MCF 10A (cell line): ENCODE measurements around the gene ABCB4. TPM values are rescaled to one million over a fixed set of nuclear protein-coding genes. Genes with fewer than 3 reads are reported as not detected.

Experiments
- BruUV-seq: library from RNA; stranded (reverse); fragments of 400-500 nt; replicated peaks from 2 replicates; lab custom pipeline; 2021; lab: Mats Ljungman, UMichigan
- CTCF ChIA-PET: fragments of 300-600 bp; sonication (Branson Sonifier 250); formaldehyde crosslinking; extraction: SDS; loops from one replicate; lab custom pipeline; 2021; ENCODE audit warnings: antibody characterized with exemption, inconsistent platforms; lab: Yijun Ruan, JAX
- POLR2A ChIA-PET: fragments of 300-600, 350-650 bp; sonication (Branson Sonifier 250); formaldehyde crosslinking; extraction: SDS; loops from one replicate; lab custom pipeline; 2020; ENCODE audit warnings: antibody characterized with exemption, inconsistent platforms; lab: Yijun Ruan, JAX
- DNase-seq: peaks from one replicate; pipeline ENCODE4 v3.0.0-alpha.2; 2018; ENCODE audit not compliant: unreplicated experiment
- H3K27ac Mint-ChIP-seq: one replicate; pipeline ENCODE4 v1.8.0; 2022; ENCODE audit warnings: mild to moderate bottlenecking, low read depth, mixed read lengths; ENCODE audit not compliant: unreplicated experiment
- H3K27me3 Mint-ChIP-seq: one replicate; pipeline ENCODE4 v1.8.0; 2022; ENCODE audit warnings: mixed read lengths; ENCODE audit not compliant: insufficient read depth, unreplicated experiment
- H3K36me3 Mint-ChIP-seq: one replicate; pipeline ENCODE4 v1.8.0; 2022; ENCODE audit warnings: mild to moderate bottlenecking, moderate library complexity, mixed read lengths; ENCODE audit not compliant: insufficient read depth, unreplicated experiment
- H3K4me1 Mint-ChIP-seq: one replicate; pipeline ENCODE4 v1.8.0; 2022; ENCODE audit warnings: mixed read lengths; ENCODE audit not compliant: insufficient read depth, unreplicated experiment
- H3K4me3 Mint-ChIP-seq: one replicate; pipeline ENCODE4 v1.8.0; 2022; ENCODE audit warnings: mild to moderate bottlenecking, moderate library complexity, mixed read lengths; ENCODE audit not compliant: unreplicated experiment
- H3K9me3 Mint-ChIP-seq: one replicate; pipeline ENCODE4 v1.8.0; 2022; ENCODE audit warnings: mixed read lengths; ENCODE audit not compliant: unreplicated experiment
- intact Hi-C: fragments of 100-400 bp; cut with micrococcal nuclease; formaldehyde crosslinking; loops from 2 replicates; pipeline ENCODE4 v1.14.1; 2022
- total RNA-seq: library from RNA; stranded (reverse); gene quantifications from 2 replicates; pipeline ENCODE4 v1.2.3, GENCODE V29; 2022
- TF ChIP-seq, protein P1 (sequence below): fragments of 200-600 bp; IDR thresholded peaks from one replicate; pipeline ENCODE4 v1.8.0; 2022; ENCODE audit warnings: antibody characterized with exemption, mild to moderate bottlenecking; ENCODE audit not compliant: unreplicated experiment

ABCB4 gene
- total RNA-seq, 1 experiment from 2014 or later: not detected

DNA sequence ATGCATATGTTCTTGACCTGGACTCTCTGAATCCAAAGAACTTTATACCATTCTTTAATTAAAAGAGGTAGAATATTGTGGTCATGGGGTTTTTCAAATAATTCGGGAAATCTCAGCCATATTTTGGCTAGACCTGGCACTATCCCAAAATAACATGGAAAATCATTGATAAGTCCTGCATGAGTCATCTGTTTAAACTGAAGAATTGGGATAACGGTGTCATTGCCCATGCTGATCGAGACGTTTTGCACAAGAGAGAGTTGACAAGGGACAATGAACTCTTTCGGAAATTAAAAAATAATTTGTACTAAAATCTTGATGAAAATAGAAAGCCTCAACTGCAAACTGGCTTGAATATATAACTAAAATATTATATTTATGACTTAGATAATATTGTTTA lies 19.9 kb upstream of the ABCB4 start:
- H3K4me3 Mint-ChIP-seq: no peak overlapping the region
- H3K36me3 Mint-ChIP-seq: no peaks in the 10 kb centered on the region
- no peak overlapping the region for H3K27ac Mint-ChIP-seq
- ChIA-PET POLR2A (no interaction called here), CTCF (no interaction called here)
- no peaks in the 10 kb centered on the region for H3K4me1 Mint-ChIP-seq
- peaks cover 26% of the 10 kb centered on the region for H3K27me3 Mint-ChIP-seq
- TF ChIP-seq, protein P1, sequence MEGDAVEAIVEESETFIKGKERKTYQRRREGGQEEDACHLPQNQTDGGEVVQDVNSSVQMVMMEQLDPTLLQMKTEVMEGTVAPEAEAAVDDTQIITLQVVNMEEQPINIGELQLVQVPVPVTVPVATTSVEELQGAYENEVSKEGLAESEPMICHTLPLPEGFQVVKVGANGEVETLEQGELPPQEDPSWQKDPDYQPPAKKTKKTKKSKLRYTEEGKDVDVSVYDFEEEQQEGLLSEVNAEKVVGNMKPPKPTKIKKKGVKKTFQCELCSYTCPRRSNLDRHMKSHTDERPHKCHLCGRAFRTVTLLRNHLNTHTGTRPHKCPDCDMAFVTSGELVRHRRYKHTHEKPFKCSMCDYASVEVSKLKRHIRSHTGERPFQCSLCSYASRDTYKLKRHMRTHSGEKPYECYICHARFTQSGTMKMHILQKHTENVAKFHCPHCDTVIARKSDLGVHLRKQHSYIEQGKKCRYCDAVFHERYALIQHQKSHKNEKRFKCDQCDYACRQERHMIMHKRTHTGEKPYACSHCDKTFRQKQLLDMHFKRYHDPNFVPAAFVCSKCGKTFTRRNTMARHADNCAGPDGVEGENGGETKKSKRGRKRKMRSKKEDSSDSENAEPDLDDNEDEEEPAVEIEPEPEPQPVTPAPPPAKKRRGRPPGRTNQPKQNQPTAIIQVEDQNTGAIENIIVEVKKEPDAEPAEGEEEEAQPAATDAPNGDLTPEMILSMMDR: no peak
- H3K9me3 Mint-ChIP-seq: no peaks in the 10 kb centered on the region
- intact Hi-C loops: no loop called here
- BruUV-seq: no TSS peak
- no peak for DNase-seq

DNA sequence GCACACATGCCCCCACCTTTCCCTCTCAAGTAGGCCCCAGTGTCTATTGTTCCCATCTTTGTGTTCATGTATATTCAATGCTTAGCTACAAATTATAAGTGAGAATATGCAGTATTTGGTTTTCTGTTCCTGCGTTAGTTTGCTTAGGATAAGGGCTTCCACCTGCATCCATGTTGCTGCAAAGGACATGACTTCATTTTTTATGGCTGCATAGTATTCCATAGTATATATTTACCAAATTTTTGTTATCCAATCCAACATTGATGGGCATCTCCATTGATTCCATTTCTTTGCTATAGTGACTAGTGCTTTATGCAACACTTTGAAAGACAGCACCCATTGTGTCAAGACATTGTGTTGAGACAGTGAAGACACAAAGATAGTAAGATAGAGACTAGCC lies 19.0 kb upstream of the ABCB4 start:
- Mint-ChIP-seq H3K27ac (no peak overlapping the region), H3K27me3 (peaks cover 31% of the 10 kb centered on the region), H3K9me3 (no peaks in the 10 kb centered on the region), H3K4me3 (no peak overlapping the region), H3K4me1 (no peaks in the 10 kb centered on the region), H3K36me3 (no peaks in the 10 kb centered on the region)
- intact Hi-C loops: no loop called here
- no peak for DNase-seq
- POLR2A ChIA-PET: interaction anchor here (0.6 kb wide), 1 partner anchor 15 kb away, joined by 3 read pairs; no protein-coding TSS in a partner anchor
- no TSS peak for BruUV-seq
- CTCF ChIA-PET: interaction anchor here (0.7 kb wide), 1 partner anchor 11 kb away, joined by 3 read pairs; no protein-coding TSS in a partner anchor
- TF ChIP-seq, protein P1: no peak

DNA sequence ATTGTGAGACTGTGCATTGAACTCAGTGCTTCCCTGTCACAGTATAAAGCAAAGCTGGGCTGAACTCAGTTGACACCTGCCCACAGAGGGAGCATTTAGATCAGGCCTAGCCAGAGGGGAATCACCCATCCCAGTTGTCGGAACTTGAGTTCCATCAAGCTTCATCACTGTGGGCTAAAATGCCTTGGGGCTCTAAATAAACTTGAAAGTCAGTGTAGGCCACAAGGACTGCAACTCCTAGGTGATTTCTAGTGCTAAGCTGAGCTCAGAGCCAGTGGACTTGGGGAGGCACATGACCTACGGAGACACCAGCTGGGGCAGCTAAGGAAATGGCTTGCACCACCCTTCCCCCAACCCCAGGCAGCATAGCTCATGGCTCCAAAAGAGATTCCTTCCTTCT lies 7.7 kb upstream of the ABCB4 start:
- CTCF ChIA-PET: interaction anchor here (0.6 kb wide), 2 partner anchors 31 to 38 kb away, joined by 3 to 8 read pairs; no protein-coding TSS in a partner anchor
- intact Hi-C loops: no loop called here

DNA sequence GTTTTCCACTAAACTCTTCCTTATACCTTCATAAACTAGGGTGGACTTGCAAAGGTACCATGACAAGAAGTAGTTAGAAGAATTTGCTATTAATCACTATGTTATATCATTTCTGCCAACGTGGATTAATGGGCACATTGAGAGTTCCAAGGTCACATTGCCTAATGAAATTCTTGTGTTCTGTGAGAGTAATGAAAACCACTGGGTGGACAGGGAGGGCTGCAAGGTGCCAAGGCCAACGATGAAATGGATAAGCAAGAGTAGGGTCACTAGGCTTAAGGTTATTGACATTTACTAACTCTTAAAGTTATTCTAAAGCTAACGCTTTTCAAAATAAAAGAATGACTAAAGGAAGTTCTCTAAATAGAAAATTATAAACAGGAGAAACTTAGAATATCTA lies 6.6 kb upstream of the ABCB4 start:
- BruUV-seq: no TSS peak
- Mint-ChIP-seq H3K4me1 (no peaks in the 10 kb centered on the region), H3K36me3 (no peaks in the 10 kb centered on the region), H3K27ac (no peak overlapping the region), H3K27me3 (peaks cover 13% of the 10 kb centered on the region), H3K4me3 (no peak overlapping the region), H3K9me3 (no peaks in the 10 kb centered on the region)
- CTCF ChIA-PET: no interaction called here
- POLR2A ChIA-PET: no interaction called here
- intact Hi-C loops: no loop called here
- no peak for DNase-seq
- TF ChIP-seq, protein P1: no peak

More for the DNA sequence above, 7.7 kb upstream of the ABCB4 start:
- Mint-ChIP-seq H3K4me1 (no peaks in the 10 kb centered on the region), H3K27ac (no peak overlapping the region), H3K27me3 (peaks cover 24% of the 10 kb centered on the region), H3K36me3 (no peaks in the 10 kb centered on the region), H3K4me3 (no peak overlapping the region), H3K9me3 (no peaks in the 10 kb centered on the region)
- TF ChIP-seq, protein P1: no peak
- BruUV-seq: no TSS peak
- POLR2A ChIA-PET: no interaction called here
- no peak for DNase-seq
